Cerebellar cortex (tissue), 1 donor: ENCODE results near the gene FBXW2.
"Not testable (repeated sequence)": the region's sequence is repeated elsewhere in the genome, so short reads cannot be mapped to it uniquely, and the experiment has no call there.

Experiments
- DNase-seq: peaks from one replicate; pipeline ENCODE4 v3.0.0-alpha.2; 2015; ENCODE audit warnings: low spot score

The FBXW2 gene, protein sequence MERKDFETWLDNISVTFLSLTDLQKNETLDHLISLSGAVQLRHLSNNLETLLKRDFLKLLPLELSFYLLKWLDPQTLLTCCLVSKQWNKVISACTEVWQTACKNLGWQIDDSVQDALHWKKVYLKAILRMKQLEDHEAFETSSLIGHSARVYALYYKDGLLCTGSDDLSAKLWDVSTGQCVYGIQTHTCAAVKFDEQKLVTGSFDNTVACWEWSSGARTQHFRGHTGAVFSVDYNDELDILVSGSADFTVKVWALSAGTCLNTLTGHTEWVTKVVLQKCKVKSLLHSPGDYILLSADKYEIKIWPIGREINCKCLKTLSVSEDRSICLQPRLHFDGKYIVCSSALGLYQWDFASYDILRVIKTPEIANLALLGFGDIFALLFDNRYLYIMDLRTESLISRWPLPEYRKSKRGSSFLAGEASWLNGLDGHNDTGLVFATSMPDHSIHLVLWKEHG

DNA sequence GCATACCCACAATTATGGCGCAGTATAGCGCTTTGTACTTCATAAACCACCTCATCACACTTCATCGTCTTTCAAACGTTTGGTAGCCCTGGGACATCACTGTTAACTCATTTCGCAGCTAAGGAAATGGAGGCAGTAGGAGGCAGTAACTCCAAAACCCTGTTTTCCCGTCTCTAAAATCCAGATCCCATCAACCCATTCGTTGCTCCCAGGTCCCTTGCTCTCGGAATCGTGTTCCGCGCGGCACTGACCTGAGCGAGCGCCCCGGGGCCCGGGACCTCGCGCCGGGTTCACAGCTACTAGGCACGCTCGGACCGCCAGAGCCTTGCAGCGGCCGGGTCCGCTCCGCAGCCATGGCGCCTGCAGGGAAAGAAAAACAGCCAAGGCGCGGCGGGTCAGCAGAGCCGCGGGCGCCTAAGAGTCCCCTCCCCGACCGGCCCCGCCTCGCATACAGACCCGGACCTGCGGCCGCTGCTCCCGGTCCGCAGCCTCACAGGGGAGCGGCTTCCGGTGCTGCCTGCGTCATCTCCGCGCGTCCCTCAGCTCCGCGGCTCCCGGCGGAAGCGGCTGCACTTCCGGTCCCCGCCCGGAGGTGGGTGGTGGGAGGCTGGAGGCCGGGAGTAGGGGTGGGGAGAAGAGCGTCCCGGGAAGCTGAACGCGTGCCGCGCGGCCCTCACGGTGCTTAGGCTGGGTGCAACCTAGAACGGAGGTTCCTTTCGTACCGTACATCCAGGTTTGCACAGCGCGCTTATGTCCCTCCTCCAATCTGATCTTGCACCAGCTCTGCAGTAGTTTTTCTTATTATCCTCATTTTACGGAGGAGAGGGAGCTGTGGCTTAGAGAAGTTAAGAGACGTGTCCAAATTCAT lies at the start of gene FBXW2:
Gene FBXW2, minus strand, starts transcription at position 519 of the 868 bp plus-strand sequence. CDS start 5,158 bp downstream, outside the sequence.
- peak; percentile 90 for DNase-seq

DNA sequence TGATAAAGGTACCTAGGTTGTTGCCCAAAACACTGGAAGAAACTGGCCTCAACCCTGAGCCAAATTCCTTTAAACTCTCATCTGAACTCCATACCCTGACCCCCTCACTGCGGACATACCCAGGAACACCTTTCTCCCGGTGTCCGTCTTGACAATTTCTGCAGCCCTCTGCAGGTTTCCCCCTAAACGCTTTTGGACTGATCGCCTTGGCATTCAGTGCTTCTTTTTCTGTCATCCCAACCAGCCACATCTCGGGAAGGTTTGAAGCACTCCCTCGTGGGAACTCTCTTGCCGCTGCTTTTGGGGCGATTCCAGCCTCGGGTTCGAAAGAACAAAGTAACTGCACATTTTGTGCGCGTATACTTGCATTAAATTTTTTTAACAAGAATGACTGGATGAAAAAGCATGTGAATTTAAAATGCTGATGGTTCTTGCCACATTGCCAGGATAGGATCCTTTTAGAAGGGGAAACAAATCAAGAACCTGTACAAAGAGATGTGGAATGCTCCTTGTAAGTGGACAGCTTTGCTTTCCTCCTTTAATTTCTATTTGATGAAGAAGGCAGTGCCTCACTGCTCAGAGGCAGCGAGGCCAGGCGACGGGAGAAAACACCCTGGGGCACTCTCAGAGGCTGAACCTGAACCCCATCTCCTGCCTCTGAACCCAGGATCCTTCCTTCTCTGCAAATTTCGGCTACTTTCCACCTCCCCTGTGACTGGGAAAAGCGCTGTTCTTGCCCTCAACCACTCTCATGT lies 48.9 kb upstream of the FBXW2 start:
- peak; percentile 43 for DNase-seq

DNA sequence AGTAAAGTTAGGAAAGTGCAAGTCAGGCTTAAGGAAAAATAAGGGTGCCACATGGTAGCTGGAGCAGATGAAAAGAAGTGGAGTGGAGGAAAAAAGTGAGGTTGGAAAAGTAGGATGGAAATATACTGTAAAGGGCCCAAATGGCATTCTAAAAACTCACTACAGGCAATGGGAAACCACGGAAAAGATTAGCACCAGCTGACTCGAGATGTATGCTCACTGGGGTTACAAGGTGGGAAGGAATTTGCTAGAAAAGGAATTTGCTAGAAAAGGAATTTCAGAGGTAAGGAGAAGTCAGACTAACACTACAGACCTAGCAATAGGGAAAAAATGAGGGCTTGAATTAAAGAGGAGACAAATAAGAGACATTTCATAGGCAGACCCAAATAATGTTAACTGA lies 45.9 kb upstream of the FBXW2 start:
- DNase-seq = no peak

DNA sequence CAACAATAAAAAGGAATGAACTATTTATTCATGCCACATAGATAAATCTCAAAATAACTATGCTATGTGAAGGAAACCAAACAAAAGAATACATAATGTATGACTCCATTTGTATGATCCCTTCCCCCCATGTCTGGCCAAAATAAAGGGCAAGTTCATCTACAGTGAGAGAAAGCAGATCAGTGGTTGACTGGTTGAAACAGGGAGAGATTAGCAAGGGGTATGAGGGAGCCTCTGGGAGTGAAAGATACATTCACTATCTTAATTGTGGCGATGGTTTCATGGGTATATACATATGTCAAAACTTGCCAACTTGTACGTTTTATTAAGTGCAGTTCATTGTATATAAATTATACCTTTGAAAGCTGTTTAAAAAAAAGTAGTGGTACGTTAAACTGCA lies 44.7 kb upstream of the FBXW2 start:
- DNase-seq = no peak

DNA sequence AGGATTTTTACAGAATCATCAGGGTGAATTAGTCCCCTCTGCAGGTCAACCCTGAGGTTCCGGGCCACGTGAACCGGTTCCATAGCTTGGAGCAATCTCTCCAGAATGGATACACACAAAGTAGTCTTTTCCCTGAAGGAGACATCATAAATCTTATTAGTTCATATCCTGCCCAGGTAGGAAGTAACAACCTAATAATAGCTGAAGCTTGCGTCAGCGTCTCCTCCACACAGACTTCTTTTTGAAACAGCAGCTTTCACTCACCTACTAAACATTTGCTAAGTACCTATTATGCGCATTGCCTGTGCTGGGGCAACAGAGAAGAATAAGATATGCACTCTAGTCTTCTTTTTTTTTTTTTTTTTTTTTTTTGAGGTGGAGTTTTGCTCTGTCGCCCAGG lies 40.1 kb upstream of the FBXW2 start:
- DNase-seq = no peak

DNA sequence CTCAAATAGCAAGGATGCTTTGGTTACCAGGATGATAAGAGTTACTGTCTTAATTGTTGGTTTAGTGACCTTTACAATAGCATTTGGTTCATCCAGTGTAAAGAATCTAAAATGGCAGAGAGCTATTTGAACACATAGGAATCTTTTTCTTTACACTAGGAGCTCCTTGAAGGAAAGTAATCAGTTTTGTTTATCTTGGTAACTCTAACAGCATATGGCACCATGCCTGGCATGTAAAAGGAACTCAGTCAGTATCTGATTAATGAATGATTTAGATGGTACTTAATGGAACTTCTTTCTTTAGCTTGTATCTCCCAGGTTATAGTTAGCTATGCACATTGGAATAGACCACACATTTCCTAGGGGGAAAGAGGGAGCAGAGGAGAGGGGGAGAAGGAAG lies 39.6 kb upstream of the FBXW2 start:
- DNase-seq = no peak

DNA sequence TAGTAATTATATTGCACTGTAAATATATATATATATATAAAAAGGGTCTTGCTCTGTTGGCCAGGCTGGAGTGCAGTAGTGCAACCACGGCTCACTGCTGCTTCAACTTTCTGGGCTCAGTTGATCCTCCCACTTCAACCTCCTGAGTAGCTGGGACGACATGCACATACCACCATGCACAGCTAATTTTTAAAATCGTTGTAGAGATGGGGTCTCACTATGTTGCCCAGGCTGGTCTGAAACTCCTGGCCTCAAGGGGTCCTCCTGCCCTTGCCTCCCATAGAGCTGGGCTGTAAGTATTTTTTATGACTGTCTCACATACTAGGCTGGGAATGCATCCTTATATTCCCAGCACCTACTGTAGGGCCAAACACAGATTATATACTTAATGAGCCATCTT lies 37.6 kb upstream of the FBXW2 start:
- no peak for DNase-seq

DNA sequence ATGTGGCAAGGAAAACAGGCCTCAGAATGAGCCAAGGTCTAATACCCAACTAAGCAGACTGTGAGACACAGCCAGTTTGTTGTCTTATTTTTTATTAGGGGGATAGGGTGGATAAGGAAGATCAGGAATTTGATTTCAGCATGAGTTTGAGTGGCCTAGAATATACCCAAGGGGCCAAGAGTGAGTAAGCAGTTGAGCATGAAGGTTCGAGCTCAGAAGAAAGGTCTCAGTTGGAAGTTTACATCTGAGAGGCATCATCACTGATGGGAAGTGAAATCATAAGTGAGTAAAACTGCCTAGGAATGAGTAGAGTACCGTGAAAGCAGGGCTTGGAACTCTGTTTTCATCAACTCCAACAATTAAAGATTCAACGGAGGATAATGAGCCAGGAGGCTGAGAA lies 36.9 kb upstream of the FBXW2 start:
- no peak for DNase-seq

DNA sequence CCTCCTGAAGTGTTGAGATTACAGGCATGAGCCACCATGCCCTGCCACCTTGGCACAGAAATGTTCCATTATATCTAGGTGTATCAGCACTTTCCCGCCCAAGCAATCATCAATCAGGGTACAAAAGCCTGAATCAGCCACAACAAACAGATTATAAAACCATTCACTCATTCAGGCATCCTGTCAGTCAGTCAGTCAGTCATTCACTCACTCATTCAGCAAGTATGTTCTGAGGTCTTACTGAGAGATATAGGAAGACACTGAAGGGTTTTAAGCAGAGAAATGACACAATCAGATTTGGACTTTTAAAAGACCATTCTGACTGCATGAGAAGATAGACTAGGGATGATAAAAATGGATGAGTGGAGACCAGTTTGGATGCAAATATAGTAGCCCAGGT lies 36.4 kb upstream of the FBXW2 start:
- no peak for DNase-seq

DNA sequence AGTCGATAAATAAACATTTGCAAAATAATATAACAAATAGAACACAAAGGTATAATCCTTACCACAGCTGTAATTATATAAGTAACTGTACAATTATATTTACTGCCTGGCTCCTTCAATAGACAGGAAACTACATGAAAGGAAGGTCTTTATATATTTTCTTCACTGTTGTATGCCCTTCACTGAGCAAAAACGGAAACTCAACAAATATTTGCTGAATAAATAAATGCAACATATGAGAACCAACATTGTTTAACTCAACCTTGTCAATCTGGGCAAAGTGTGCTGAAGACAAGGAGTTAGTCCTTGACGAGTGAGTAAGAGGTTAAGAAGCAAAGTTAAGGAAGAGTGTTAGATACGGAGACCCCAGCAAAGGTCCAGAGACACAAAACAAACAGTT lies 26.9 kb upstream of the FBXW2 start:
- no peak for DNase-seq

DNA sequence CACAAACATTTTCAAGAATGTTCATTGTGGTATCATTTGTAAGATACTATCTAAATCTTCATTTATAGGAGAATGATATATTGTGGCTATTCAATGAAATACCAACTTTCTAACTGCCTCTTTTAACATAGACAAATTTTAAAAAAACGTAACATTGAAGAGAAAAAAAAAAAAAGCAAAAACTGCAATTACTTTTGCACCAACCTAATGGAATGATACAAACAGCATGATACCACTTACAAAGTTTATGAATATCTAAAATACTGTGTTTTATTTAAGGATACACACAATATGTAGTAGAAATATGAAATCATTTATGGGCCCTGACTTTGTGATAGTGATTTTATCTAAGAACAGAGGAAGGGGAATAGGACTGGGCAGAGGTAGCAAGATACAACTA lies 25.4 kb upstream of the FBXW2 start:
- no peak for DNase-seq

DNA sequence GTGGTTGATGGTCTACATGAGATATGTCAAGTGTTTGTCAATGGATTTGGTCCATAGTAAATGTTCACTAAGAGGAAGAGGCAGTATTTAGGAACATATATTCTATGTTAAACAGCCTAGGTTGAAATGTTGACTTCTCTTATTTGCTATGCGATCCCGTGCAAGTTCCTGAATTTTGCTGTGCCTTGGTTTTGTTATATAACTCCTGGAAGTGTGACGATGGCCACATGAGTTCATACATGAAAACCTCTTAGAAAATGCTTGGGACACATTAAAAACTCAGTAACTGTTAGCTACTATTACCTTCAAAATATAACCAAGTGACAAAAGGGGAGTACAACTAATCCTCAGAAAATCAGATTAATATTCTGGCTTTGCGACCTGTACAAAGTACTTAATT lies 21.9 kb upstream of the FBXW2 start:
- DNase-seq = no peak

DNA sequence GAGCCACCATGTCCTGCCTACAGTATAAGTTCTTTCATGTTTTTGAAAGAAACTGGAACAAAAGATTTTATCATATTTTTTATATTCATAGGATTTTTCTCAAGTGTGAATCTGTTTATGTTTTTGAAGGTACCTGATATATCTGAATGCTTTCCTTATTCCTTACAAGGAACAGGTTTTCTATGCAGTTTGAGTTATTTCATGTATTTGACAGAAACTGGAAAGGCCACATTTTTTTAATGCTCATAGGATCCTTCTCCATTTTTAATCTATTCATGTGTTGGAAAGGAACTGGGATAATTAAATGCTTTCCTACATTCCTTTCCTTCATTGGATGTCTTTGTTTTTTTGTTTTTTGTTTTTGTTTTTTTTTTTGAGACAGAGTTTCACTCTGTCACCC lies 15.7 kb upstream of the FBXW2 start:
- no peak for DNase-seq

DNA sequence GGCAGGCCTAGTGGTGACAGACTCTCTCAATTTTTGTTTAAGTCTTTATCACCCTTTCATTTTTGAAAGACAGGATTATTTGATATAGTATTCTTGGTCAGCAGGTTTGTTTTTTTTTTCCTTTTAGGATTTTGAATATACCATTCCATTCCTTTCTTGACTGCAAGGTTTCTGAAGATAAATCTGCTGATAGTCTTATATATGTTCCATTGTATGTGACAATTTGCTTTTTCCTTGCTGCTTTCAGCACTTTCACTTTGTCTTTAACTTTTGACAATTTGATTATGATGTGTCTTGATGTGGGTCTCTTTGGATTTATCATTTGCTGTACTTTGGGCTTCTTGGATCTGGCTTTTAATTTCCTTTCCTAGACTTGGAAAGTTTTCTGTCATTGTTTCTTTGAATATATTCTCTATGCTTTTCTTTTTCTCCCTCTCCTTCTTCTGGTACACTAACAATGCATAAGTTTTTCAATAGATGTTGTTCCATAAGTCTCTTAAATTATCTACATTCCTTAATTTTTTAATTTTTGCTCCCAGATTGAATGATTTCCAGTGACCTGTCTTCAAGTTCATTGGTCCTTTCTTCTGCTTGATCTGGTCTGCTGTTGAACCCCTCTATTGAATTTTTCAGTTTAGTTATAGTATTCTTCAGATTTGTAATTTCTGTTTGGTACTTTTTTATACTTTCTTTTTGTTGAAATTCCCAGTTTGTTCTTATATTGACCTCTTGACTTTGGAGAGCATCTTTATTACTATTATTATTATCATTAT lies 14.6 kb upstream of the FBXW2 start:
- DNase-seq = no peak

DNA sequence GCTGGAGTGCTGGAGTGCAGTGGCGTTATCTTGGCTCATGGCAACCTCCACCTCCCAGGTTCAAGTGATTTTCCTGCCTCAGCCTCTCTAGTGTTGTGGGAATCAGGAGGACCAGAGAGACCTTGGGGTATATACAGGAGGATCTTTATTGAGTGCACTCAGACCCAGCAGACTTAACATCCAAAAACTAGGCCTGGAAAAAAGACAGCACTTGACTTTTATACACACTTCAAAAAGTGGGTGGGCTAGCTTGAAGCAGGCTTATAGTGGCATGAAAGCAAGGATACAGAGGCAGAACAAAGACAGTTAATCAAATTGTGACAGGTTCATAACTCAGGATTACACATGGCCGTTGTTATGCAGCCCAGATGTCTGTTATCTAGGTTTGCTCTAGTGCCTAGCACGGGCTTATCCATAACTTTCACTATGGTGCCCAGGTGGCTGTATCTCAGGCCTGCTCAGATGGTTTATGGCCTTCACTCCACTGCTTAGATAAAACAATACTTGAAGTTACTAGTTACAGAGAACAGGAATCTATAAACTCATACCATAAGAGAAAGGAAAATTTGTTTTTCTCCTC lies 11.7 kb upstream of the FBXW2 start:
- not testable (repeated sequence) for DNase-seq

DNA sequence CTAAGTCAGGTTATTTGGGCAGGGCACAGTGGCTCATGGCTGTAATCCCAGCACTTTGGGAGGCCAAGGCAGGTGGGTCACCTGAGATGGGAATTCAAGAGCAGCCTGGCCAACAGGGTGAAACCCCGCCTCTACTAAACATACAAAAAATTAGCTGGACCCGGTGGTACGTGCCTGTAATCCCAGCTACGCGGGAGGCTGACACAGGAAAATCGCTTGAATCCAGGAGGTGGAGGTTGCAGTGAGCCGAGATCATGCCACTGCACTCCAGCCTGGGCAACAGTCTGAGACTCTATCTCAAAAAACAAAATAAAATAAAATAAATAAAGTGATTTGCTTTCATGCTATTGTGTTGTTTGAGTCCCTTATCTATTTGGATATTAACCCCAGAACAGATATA lies 8.2 kb upstream of the FBXW2 start:
- no peak for DNase-seq

DNA sequence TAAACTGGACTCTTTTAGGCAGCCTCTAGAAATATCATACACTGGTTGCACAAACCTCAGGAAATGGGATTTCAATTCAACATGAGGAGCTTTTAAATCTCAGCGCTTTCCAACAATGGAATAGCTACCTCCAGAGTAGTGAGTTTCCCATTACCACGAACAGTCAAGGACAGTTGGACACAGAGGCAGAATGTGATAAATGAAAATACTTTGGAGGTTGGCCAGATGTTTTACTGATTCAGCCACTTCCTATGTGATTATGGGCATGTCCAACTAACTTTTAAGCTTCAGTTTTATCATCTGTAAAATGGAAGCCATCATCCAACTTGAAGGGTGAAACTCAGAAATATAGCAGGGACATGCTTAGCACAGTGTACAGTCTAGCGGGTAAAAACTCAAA lies 2.1 kb downstream of the FBXW2 start:
- DNase-seq = no peak

DNA sequence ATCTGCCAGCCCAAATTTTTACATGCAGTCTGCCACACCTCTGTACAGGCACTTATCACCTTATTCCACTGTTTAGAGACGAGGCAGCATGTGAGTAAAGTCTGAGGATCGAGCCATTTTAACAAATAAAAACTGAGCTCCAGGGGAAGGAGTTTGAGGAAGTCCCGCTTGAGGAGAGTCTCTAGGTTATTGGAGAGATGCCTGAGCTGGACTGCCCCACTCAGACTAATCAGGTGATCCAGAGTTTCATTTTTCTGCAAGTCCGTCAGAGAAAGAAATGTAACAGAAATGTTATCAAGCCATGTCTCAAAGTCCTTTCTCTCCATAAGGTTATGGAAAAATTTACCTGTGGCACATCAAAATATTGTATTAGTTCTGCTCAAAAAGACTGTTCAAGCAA lies 5.3 kb downstream of the FBXW2 start:
- no peak for DNase-seq

DNA sequence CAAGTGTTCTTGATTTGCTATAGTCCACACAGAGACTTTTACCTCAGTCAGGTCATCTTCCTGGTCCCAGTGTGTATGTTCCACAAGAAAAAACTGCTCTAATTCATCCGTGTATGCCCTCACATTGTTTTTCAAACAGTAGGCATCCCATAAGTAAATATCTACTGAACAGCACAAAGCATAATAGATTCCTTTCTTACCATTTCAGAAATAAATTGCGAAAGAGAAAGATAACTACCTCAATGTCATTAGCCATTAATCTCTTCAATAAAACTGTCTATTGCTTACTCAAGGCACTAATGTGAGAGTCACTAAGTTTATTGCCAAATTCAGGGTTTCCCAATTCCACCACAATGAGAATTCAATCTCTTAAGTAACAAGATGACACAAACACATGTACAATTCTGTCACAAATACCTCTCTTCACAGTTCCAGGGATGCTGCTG lies 9.6 kb downstream of the FBXW2 start:
- DNase-seq = no peak

DNA sequence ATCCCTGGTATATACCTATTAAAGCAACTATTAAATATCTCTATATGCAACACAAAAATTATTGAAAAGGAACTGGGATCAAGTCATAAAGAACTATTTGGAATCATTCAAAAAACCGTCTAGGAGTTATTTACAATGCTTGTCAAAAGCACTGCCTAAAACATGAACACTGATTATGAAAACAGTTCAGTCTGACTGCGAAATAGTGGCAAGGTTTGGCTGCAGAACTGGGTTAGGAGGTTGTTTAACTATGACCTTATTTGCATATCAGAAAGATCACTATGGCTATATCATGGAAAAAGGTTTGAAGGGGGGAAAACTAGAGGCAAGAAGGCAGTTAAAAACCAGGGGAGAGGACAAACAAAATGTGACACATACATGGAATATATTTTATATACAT lies 12.0 kb downstream of the FBXW2 start:
- DNase-seq = no peak

DNA sequence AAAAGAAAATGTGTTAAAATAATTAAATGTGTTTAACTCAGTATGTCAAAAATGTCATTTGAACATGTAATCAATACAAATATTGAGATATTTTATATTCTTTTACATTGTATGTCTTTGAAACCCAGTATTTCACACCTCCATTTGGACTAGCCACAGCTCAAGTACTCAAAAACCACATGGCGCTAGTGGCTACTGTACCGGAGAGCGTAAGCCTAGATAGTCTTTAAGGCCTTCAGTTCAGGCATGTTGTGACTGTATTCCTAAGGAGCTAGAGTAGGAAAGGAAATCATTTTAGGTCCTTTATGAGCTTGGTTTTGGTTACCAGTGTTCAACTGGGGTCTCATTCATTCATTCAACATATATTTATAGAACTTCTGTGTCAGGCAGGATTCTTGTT lies 12.8 kb downstream of the FBXW2 start:
- no peak for DNase-seq
